Measurements from ENCODE around the gene AFF4.

The AFF4 gene

GRCh38 chr5:132825834-132826391, 137.5 kb downstream of the AFF4 start:
- no peak for DNase-seq
